ENCODE results near the gene TPGS1.

- TF ChIP-seq CTCF (conservative IDR thresholded peaks at IDR 0.05) (no peak), EZH2 (IDR thresholded peaks at IDR 0.05; ENCODE audit: low read depth) (no peak)
Measured at GRCh38 chr19:539429-540030, 32.2 kb downstream of the TPGS1 start.

Measured in PC-9 (cell line).